SK-N-SH treated with all-trans-retinoic acid at 6 μM for 48 hours (cell line): Measurements from ENCODE around the gene SYNGAP1.

ENCODE experiments used
- ATAC-seq: fragments of 200-7000 bp; cut with Tn5 transposase; 3 replicates; pipeline ENCODE4 v1.9.1; 2020; ENCODE audit warnings: mild to moderate bottlenecking, moderate library complexity
- ARNTL ChIP-seq: fragments of 450-650 bp; formaldehyde crosslinking; IDR thresholded peaks from 2 replicates; pipeline ENCODE4 v1.5.0; 2020; ENCODE audit warnings: low read depth, mild to moderate bottlenecking, moderate library complexity, borderline replicate concordance
- BACH2 ChIP-seq: fragments of 250-450 bp; sonication (Bioruptor Pico); IDR thresholded peaks from 2 replicates; pipeline ENCODE4 v1.9.0; 2021; ENCODE audit warnings: mild to moderate bottlenecking, borderline replicate concordance
- CSDC2 ChIP-seq: fragments of 250-450 bp; sonication (Bioruptor Pico); IDR thresholded peaks from 2 replicates; pipeline ENCODE4 v1.5.0; 2020; ENCODE audit warnings: mild to moderate bottlenecking, moderate library complexity
- ESRRG ChIP-seq: fragments of 250-450 bp; sonication (Bioruptor Pico); IDR thresholded peaks from 2 replicates; pipeline ENCODE4 v1.6.1; 2021; ENCODE audit warnings: mild to moderate bottlenecking
- GLIS3 ChIP-seq: fragments of 250-450 bp; sonication (Bioruptor Pico); IDR thresholded peaks from 2 replicates; pipeline ENCODE4 v1.5.0; 2020; ENCODE audit warnings: mild to moderate bottlenecking, moderate library complexity
- ISL1 ChIP-seq: fragments of 250-450 bp; sonication (Bioruptor Pico); IDR thresholded peaks from 2 replicates; pipeline ENCODE4 v2.1.2; 2022; ENCODE audit warnings: mild to moderate bottlenecking, moderate library complexity
- PPARA ChIP-seq: fragments of 250-450 bp; sonication (Bioruptor Pico); IDR thresholded peaks from 2 replicates; pipeline ENCODE4 v1.5.0; 2020; ENCODE audit warnings: mild to moderate bottlenecking, borderline replicate concordance
- RARB ChIP-seq: fragments of 250-450 bp; sonication (Bioruptor Pico); IDR thresholded peaks from 2 replicates; pipeline ENCODE4 v1.8.0; 2021; ENCODE audit warnings: mild to moderate bottlenecking, moderate library complexity
- SNAI2 ChIP-seq: fragments of 250-450 bp; sonication (Bioruptor Pico); IDR thresholded peaks from 2 replicates; pipeline ENCODE4 v1.5.0; 2020; ENCODE audit warnings: mild to moderate bottlenecking, moderate library complexity
- TCF4 ChIP-seq: fragments of 250-450 bp; sonication (Bioruptor Pico); IDR thresholded peaks from 2 replicates; pipeline ENCODE4 v1.8.0; 2021; ENCODE audit warnings: mild to moderate bottlenecking, moderate library complexity, borderline replicate concordance
- TOX ChIP-seq: fragments of 250-450 bp; sonication (Bioruptor Pico); IDR thresholded peaks from 2 replicates; pipeline ENCODE4 v1.8.0; 2021; ENCODE audit warnings: mild to moderate bottlenecking, moderate library complexity, borderline replicate concordance
- ZFP3 ChIP-seq: fragments of 250-450 bp; sonication (Bioruptor Pico); IDR thresholded peaks from 2 replicates; pipeline ENCODE4 v1.5.0; 2020; ENCODE audit warnings: mild to moderate bottlenecking, moderate library complexity
- ZFP30 ChIP-seq: fragments of 450-650 bp; formaldehyde crosslinking; IDR thresholded peaks from 2 replicates; pipeline ENCODE4 v1.5.0; 2022; ENCODE audit warnings: mild to moderate bottlenecking, moderate library complexity
- ZNF565 ChIP-seq: fragments of 450-650 bp; formaldehyde crosslinking; conservative IDR thresholded peaks from 2 replicates; pipeline ENCODE4 v1.5.0; 2020; ENCODE audit warnings: low read depth, mild to moderate bottlenecking, moderate library complexity
- ZNF70 ChIP-seq: fragments of 450-650 bp; formaldehyde crosslinking; IDR thresholded peaks from 2 replicates; pipeline ENCODE4 v1.5.0; 2020; ENCODE audit warnings: mild to moderate bottlenecking, moderate library complexity
- ZNF8 ChIP-seq: fragments of 450-650 bp; formaldehyde crosslinking; IDR thresholded peaks from 2 replicates; pipeline ENCODE4 v1.5.0; 2020; ENCODE audit warnings: mild to moderate bottlenecking, moderate library complexity
- TF ChIP-seq, protein P1 (sequence below): fragments of 250-450 bp; sonication (Bioruptor Pico); IDR thresholded peaks from 2 replicates; pipeline ENCODE4 v1.5.0; 2020; ENCODE audit warnings: mild to moderate bottlenecking, moderate library complexity
- TF ChIP-seq, protein P2 (sequence below): fragments of 250-450 bp; sonication (Bioruptor Pico); IDR thresholded peaks from 2 replicates; pipeline ENCODE4 v1.5.1; 2020; ENCODE audit warnings: low read depth, mild to moderate bottlenecking, moderate library complexity
- TF ChIP-seq, protein P3 (sequence below): fragments of 250-450 bp; sonication (Bioruptor Pico); IDR thresholded peaks from 2 replicates; pipeline ENCODE4 v1.5.1; 2021; ENCODE audit warnings: mild to moderate bottlenecking, moderate library complexity
- TF ChIP-seq, protein P4 (sequence below): fragments of 250-450 bp; sonication (Bioruptor Pico); IDR thresholded peaks from 2 replicates; pipeline ENCODE4 v1.8.0; 2021; ENCODE audit warnings: low read depth, mild to moderate bottlenecking, moderate library complexity, borderline replicate concordance

The SYNGAP1 gene

DNA sequence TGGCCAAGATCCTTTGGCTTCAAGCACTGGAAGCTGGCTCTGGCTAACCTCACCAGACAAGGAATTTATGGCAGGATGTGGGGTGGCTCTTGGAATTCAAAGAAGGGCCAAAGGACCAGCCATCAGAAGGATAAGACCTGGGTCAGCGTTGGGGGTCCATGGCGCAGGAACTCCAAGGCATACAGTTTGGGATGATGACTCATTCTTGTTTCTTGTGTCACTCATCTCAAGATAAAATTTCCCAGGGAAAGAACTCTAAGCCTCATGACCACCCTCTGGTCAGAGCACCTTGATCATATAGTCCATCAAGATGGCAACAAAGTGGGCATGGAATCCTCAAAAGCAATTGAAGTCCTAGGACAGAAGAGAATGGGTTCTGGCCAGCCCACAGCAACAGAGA lies 39.4 kb downstream of the SYNGAP1 start:
- ATAC-seq = no peak
- no peak for TF ChIP-seq PPARA (CRISPR knock-in tag)
- no peak for TF ChIP-seq BACH2 (CRISPR knock-in tag)
- TF ChIP-seq TOX (CRISPR knock-in tag) = no peak
- TF ChIP-seq, protein P1, sequence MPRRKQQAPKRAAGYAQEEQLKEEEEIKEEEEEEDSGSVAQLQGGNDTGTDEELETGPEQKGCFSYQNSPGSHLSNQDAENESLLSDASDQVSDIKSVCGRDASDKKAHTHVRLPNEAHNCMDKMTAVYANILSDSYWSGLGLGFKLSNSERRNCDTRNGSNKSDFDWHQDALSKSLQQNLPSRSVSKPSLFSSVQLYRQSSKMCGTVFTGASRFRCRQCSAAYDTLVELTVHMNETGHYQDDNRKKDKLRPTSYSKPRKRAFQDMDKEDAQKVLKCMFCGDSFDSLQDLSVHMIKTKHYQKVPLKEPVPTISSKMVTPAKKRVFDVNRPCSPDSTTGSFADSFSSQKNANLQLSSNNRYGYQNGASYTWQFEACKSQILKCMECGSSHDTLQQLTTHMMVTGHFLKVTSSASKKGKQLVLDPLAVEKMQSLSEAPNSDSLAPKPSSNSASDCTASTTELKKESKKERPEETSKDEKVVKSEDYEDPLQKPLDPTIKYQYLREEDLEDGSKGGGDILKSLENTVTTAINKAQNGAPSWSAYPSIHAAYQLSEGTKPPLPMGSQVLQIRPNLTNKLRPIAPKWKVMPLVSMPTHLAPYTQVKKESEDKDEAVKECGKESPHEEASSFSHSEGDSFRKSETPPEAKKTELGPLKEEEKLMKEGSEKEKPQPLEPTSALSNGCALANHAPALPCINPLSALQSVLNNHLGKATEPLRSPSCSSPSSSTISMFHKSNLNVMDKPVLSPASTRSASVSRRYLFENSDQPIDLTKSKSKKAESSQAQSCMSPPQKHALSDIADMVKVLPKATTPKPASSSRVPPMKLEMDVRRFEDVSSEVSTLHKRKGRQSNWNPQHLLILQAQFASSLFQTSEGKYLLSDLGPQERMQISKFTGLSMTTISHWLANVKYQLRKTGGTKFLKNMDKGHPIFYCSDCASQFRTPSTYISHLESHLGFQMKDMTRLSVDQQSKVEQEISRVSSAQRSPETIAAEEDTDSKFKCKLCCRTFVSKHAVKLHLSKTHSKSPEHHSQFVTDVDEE (CRISPR knock-in tag) = no peak
- no peak for TF ChIP-seq ZNF8 (CRISPR knock-in tag)
- TF ChIP-seq ISL1 = no peak
- no peak for TF ChIP-seq ARNTL (CRISPR knock-in tag)
- no peak for TF ChIP-seq TCF4
- no peak for TF ChIP-seq CSDC2 (CRISPR knock-in tag)
- no peak for TF ChIP-seq GLIS3 (CRISPR knock-in tag)
- no peak for TF ChIP-seq RARB (CRISPR knock-in tag)
- TF ChIP-seq ZNF70 (CRISPR knock-in tag) = no peak
- TF ChIP-seq ZNF565 = no peak
- TF ChIP-seq, protein P2, sequence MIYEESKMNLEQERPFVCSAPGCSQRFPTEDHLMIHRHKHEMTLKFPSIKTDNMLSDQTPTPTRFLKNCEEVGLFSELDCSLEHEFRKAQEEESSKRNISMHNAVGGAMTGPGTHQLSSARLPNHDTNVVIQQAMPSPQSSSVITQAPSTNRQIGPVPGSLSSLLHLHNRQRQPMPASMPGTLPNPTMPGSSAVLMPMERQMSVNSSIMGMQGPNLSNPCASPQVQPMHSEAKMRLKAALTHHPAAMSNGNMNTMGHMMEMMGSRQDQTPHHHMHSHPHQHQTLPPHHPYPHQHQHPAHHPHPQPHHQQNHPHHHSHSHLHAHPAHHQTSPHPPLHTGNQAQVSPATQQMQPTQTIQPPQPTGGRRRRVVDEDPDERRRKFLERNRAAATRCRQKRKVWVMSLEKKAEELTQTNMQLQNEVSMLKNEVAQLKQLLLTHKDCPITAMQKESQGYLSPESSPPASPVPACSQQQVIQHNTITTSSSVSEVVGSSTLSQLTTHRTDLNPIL (CRISPR knock-in tag) = no peak
- no peak for TF ChIP-seq ZFP3 (CRISPR knock-in tag)
- no peak for TF ChIP-seq ESRRG (CRISPR knock-in tag)
- TF ChIP-seq, protein P3, sequence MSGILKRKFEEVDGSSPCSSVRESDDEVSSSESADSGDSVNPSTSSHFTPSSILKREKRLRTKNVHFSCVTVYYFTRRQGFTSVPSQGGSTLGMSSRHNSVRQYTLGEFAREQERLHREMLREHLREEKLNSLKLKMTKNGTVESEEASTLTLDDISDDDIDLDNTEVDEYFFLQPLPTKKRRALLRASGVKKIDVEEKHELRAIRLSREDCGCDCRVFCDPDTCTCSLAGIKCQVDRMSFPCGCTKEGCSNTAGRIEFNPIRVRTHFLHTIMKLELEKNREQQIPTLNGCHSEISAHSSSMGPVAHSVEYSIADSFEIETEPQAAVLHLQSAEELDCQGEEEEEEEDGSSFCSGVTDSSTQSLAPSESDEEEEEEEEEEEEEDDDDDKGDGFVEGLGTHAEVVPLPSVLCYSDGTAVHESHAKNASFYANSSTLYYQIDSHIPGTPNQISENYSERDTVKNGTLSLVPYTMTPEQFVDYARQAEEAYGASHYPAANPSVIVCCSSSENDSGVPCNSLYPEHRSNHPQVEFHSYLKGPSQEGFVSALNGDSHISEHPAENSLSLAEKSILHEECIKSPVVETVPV (CRISPR knock-in tag) = no peak
- no peak for TF ChIP-seq SNAI2 (CRISPR knock-in tag)
- TF ChIP-seq, protein P4, sequence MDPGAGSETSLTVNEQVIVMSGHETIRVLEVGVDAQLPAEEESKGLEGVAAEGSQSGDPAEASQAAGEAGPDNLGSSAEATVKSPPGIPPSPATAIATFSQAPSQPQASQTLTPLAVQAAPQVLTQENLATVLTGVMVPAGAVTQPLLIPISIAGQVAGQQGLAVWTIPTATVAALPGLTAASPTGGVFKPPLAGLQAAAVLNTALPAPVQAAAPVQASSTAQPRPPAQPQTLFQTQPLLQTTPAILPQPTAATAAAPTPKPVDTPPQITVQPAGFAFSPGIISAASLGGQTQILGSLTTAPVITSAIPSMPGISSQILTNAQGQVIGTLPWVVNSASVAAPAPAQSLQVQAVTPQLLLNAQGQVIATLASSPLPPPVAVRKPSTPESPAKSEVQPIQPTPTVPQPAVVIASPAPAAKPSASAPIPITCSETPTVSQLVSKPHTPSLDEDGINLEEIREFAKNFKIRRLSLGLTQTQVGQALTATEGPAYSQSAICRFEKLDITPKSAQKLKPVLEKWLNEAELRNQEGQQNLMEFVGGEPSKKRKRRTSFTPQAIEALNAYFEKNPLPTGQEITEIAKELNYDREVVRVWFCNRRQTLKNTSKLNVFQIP (CRISPR knock-in tag) = no peak
- TF ChIP-seq, all 23 proteins: peak for 0

DNA sequence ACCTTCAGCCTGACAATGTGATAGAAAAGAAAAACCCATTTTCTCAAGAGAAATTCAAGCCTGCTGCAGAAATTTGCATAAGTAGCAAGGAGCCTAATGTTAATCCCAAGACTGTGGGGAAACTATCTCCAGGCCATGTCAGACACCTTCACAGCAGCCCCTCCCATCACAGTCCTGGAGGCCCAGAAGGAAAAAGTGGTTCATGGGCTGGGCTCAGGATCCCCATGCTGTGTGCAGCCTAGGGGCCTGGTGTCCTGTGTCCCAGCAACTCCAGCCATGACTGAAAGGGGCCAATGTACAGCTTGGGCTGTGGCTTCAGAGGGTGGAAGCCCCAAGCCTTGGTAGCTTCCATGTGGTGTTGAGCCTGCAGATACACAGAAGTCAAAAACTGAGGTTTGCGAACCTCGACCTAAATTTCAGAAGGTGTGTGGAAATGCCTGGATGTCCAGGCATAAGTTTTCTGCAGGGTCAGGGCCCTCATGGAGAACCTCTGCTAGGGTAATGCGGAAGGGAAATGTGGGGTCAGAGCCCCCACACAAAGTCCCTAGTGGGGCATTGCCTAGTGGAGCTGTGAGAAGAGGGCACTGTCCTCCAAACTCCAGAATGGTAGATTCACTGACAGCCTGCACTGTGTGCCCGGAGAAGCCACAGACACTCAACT lies 46.3 kb downstream of the SYNGAP1 start:
- no peak for ATAC-seq
- no peak for TF ChIP-seq RARB (CRISPR knock-in tag)
- no peak for TF ChIP-seq GLIS3 (CRISPR knock-in tag)

DNA sequence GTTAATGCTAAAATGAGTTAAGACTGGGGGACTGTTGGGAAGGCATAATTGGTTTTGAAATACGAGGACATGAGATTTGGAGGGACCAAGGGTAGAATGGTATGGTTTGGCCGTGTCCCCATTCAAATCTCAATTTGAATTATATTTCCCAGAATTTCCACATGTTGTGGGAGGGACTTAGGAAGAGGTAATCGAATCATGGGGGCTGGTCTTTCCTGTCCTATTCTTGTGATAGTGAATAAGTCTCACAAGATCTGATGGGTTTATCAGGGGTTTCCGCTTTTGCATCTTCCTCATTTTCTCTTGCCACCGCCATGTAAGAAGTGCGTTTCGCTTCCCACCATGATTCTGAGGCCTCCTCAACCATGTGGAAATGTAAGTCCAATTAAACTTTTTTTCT lies 47.2 kb downstream of the SYNGAP1 start:
- TF ChIP-seq ZNF8 (CRISPR knock-in tag) (no peak), ARNTL (CRISPR knock-in tag) (no peak), ZNF565 (no peak), ZFP3 (CRISPR knock-in tag) (no peak), ZNF70 (CRISPR knock-in tag) (no peak), ZFP30 (no peak)
- TF ChIP-seq, protein P1 (CRISPR knock-in tag) = no peak
- ATAC-seq = no peak
